Measurements from ENCODE around the gene CERK. TPM values are rescaled to one million over a fixed set of nuclear protein-coding genes. Genes with fewer than 3 reads are reported as not detected.
A peak's percentile ranks its signal among the peaks of the same experiment; 100 is the strongest.
"Not testable (repeated sequence)": the region's sequence is repeated elsewhere in the genome, so short reads cannot be mapped to it uniquely, and the experiment has no call there.

The CERK gene
- 10 to 100 TPM; 25.0 to 34.1 TPM for total RNA-seq
- 10 to 100 TPM; 39.1 to 44.0 (median 42.0) TPM for polyA plus RNA-seq (ENCODE audit: insufficient read length in 6 of 6)
- long read RNA-seq, donor 1, full-length matches to known transcripts, result 12 of 12 reads
- long read RNA-seq, donor 1, partial matches to known transcripts, result 0 of 12 reads
- long read RNA-seq, donor 1, other reads (novel, unspliced or antisense), result 0 of 12 reads
- long read RNA-seq, donor 2, full-length matches to known transcripts, result 10 of 10 reads
- long read RNA-seq, donor 2, partial matches to known transcripts, result 0 of 10 reads
- long read RNA-seq, donor 2, other reads (novel, unspliced or antisense), result 0 of 10 reads
- long read RNA-seq, donor 3, full-length matches to known transcripts, result 14 of 14 reads
- long read RNA-seq, donor 3, partial matches to known transcripts, result 0 of 14 reads
- long read RNA-seq, donor 3, other reads (novel, unspliced or antisense), result 0 of 14 reads
- long read RNA-seq, donor 4, partial matches to known transcripts, result 1 of 2 reads
- long read RNA-seq, donor 4, other reads (novel, unspliced or antisense), result 1 of 2 reads
- long read RNA-seq, donor 5, full-length matches to known transcripts, result 4 of 4 reads
- long read RNA-seq, donor 5, partial matches to known transcripts, result 0 of 4 reads
- long read RNA-seq, donor 5, other reads (novel, unspliced or antisense), result 0 of 4 reads
- long read RNA-seq, donor 6, full-length matches to known transcripts, result 9 of 9 reads
- long read RNA-seq, donor 6, partial matches to known transcripts, result 0 of 9 reads
- long read RNA-seq, donor 6, other reads (novel, unspliced or antisense), result 0 of 9 reads
- long read RNA-seq, donor 7, full-length matches to known transcripts, result 5 of 5 reads
- long read RNA-seq, donor 7, partial matches to known transcripts, result 0 of 5 reads
- long read RNA-seq, donor 7, other reads (novel, unspliced or antisense), result 0 of 5 reads
- long read RNA-seq, donor 8, full-length matches to known transcripts, result 11 of 19 reads
- long read RNA-seq, donor 8, partial matches to known transcripts, result 8 of 19 reads
- long read RNA-seq, donor 8, other reads (novel, unspliced or antisense), result 0 of 19 reads
- long read RNA-seq, donor 9, result 0 reads
- long read RNA-seq, donor 10, partial matches to known transcripts, result 0 of 2 reads
- long read RNA-seq, donor 10, other reads (novel, unspliced or antisense), result 2 of 2 reads
- long read RNA-seq, donor 11, full-length matches to known transcripts, result 14 of 14 reads
- long read RNA-seq, donor 11, partial matches to known transcripts, result 0 of 14 reads
- long read RNA-seq, donor 11, other reads (novel, unspliced or antisense), result 0 of 14 reads
- long read RNA-seq, donor 12, full-length matches to known transcripts, result 9 of 9 reads
- long read RNA-seq, donor 12, partial matches to known transcripts, result 0 of 9 reads
- long read RNA-seq, donor 12, other reads (novel, unspliced or antisense), result 0 of 9 reads

GRCh38 chr22:46737976-46738646 is at the start of gene CERK:
Gene CERK, minus strand, starts transcription at chr22:46738252. Its CDS starts 104 bp downstream, at chr22:46738148.
- TF ChIP-seq CTCF (IDR thresholded peaks at IDR 0.05), result no peak
- Histone ChIP-seq H3K27me3 (no peaks in the 10 kb centered on the region), H3K27ac (peak within 1 kb of the TSS; percentile 81 to 83), H3K9me3 (no peaks in the 10 kb centered on the region), H3K4me1 (peaks cover 41 to 58% of the 10 kb centered on the region in 2 donors), H3K4me3 (peak within 1 kb of the TSS; percentile 80 to 92), H3K36me3 (no peaks in the 10 kb centered on the region)
- intact Hi-C loops (cut with DNase I), result no loop called here
- ATAC-seq, result peak; percentile 78
- DNase-seq, result peak; percentile 70 to 96 (median 88)

- Histone ChIP-seq H3K9me3 (no peaks in the 10 kb centered on the region), H3K27ac (peak overlapping the region in 1 of 2 donors; percentile 29), H3K4me1 (peaks cover 0 to 25% of the 10 kb centered on the region in 2 donors), H3K4me3 (no peak overlapping the region), H3K36me3 (no peaks in the 10 kb centered on the region), H3K27me3 (no peaks in the 10 kb centered on the region)
- no peak for DNase-seq
- intact Hi-C loops (cut with DNase I), result no loop called here
- no peak for ATAC-seq
- no peak for TF ChIP-seq CTCF (IDR thresholded peaks at IDR 0.05)
Measured at GRCh38 chr22:46783721-46784120, 45.7 kb upstream of the CERK start.

GRCh38 chr22:46782200-46782599 is 44.1 kb upstream of the CERK start:
- H3K4me3 ChIP-seq; H3K36me3 ChIP-seq; intact Hi-C loops (cut with DNase I); H3K9me3 ChIP-seq; ATAC-seq; H3K27me3 ChIP-seq; H3K27ac ChIP-seq: not testable (repeated sequence)
- peaks cover 0 to 26% of the 10 kb centered on the region in 2 donors for H3K4me1 ChIP-seq
- peak in 2 of 4 donors; percentile 11 to 47 for DNase-seq

GRCh38 chr22:46781291-46781690 is 43.2 kb upstream of the CERK start:
- H3K27me3 ChIP-seq, result no peaks in the 10 kb centered on the region
- no peaks in the 10 kb centered on the region for H3K36me3 ChIP-seq
- ATAC-seq (no peak), DNase-seq (no peak)
- intact Hi-C loops (cut with DNase I), result no loop called here
- H3K4me1 ChIP-seq, result peaks cover 0 to 35% of the 10 kb centered on the region in 2 donors
- H3K4me3 ChIP-seq, result no peak overlapping the region
- H3K9me3 ChIP-seq, result no peaks in the 10 kb centered on the region
- TF ChIP-seq CTCF (IDR thresholded peaks at IDR 0.05), result no peak
- H3K27ac ChIP-seq, result no peak overlapping the region

- Histone ChIP-seq H3K27ac (no peak overlapping the region), H3K36me3 (no peaks in the 10 kb centered on the region), H3K27me3 (no peaks in the 10 kb centered on the region), H3K4me1 (peaks cover 0 to 44% of the 10 kb centered on the region in 2 donors), H3K4me3 (no peak overlapping the region), H3K9me3 (no peaks in the 10 kb centered on the region)
- DNase-seq (peak in 1 of 4 donors; percentile 38), ATAC-seq (no peak)
- TF ChIP-seq CTCF (IDR thresholded peaks at IDR 0.05), result no peak
- intact Hi-C loops (cut with DNase I), result no loop called here
Measured at GRCh38 chr22:46780453-46780852, 42.4 kb upstream of the CERK start.
